Neuron (in vitro differentiated cells): ENCODE results near the gene C17orf50.

Experiments used
- H2AFZ ChIP-seq: one replicate; pipeline ENCODE4 v1.6.1; 2013; ENCODE audit warnings: low read depth, mild to moderate bottlenecking, inconsistent platforms, low read length, moderate library complexity
- H3K27me3 ChIP-seq: one replicate; pipeline ENCODE4 v1.6.1; 2013; ENCODE audit warnings: low read length; ENCODE audit not compliant: insufficient read depth
- H3K36me3 ChIP-seq: one replicate; pipeline ENCODE4 v1.6.1; 2013; ENCODE audit warnings: low read length; ENCODE audit not compliant: insufficient read depth
- H3K4me1 ChIP-seq: one replicate; pipeline ENCODE4 v1.6.1; 2013; ENCODE audit warnings: low read length; ENCODE audit not compliant: insufficient read depth
- H3K4me3 ChIP-seq: 2 replicates; pipeline ENCODE4 v1.5.1; 2013; ENCODE audit warnings: mild to moderate bottlenecking, low read length, moderate library complexity
- H3K9me3 ChIP-seq: one replicate; pipeline ENCODE4 v1.6.1; 2013; ENCODE audit warnings: low read length

The C17orf50 gene

DNA sequence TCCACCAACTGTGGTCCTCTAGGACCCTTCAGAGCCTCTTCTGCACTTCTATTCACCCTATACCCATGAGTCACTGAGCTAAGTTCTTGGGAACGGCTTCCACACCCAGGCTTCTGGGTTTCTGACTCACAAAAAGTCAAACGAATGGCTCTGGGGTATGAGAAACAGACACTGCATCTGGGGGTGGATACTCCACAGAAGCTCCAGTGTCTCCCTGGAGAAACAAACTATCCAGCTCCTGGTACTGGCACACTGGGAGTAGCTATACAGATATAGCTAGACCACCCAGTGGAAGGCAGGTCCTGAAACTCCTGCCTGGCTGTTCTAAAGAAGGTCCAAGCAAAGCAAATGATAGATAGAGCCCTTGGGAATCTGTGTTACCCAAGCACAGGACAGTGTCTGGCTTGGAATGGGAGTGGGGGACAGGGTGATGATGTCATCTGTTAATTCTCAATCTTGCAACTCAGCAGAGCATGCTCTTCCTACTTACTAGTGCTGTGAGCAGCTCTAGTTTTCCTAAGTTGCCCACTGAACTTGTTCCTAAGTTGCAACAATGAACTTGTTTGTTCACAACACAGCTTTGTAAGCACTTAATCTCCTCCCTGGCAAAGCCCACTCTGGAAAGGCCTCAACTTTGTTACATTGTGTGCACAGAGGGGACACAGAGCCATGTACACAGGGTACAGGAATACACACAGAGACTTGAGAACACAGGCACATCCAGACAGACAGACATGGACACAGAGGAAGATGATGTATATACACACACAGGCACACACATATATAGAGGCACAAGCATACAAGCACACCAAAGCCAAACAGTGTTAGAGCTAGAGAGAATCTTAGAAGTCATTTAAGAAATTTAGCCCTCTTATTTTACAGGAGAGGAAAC lies 28.0 kb downstream of the C17orf50 start:
- Histone ChIP-seq H2AFZ (no peak overlapping the region), H3K27me3 (peaks cover 48% of the 10 kb centered on the region), H3K4me1 (no peaks in the 10 kb centered on the region), H3K36me3 (no peaks in the 10 kb centered on the region), H3K9me3 (no peaks in the 10 kb centered on the region), H3K4me3 (no peak overlapping the region)

DNA sequence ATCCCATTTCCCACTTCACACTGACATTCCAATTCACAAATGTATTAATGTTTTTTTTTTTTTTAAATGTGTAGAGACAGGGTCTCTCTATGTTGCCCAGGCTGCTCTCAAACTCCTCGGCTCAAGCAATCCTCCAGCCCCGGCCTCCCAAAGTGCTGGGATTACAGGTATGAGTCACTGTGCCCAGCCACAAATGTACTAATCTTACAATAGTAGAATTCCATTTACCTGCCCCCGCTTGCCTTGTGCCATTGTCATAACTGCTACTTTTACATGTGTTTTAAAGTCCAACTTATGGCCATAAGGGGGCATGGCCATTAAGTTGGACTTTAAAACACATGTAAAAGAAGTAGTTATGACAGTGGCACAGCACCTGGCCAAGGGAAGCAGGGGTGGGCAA lies 30.2 kb downstream of the C17orf50 start:
- Histone ChIP-seq H3K4me3 (no peak overlapping the region), H3K9me3 (no peaks in the 10 kb centered on the region), H3K27me3 (peaks cover 61% of the 10 kb centered on the region), H3K36me3 (no peaks in the 10 kb centered on the region), H3K4me1 (peaks cover 7% of the 10 kb centered on the region), H2AFZ (no peak overlapping the region)

DNA sequence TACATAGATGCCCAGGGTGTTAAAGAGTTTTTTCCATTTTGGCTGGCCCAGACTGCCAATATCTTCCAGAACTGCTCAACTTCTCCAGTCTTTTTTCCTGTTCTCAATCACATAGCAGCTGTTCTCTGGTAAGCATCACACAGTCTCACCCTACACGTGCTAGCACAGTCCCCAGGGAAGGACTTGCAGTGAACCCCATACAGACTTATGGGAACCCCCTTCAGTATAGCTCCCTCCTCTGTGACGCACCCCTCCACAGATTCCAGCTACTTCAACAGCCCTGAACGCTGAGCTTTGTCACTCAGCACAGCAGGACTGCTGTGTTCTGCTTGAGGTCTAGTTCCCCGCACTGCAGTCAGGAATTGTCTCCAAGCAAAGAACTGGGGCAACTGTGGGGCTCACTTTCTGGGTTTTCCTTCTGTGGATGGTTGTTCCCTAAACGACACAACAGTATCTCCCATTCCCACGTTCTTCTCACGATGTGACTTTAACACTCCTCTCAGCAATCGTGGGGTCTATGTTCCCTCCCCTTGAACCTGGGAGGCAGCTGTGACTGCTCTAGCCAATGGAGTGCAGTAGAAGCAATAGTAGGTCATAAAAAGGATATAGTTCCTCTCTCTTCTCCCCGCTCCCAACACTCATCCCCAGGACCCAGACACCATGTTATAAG lies 31.1 kb downstream of the C17orf50 start:
- no peaks in the 10 kb centered on the region for H3K36me3 ChIP-seq
- H3K9me3 ChIP-seq: no peaks in the 10 kb centered on the region
- H2AFZ ChIP-seq: no peak overlapping the region
- peaks cover 7% of the 10 kb centered on the region for H3K4me1 ChIP-seq
- no peak overlapping the region for H3K4me3 ChIP-seq
- peaks cover 71% of the 10 kb centered on the region for H3K27me3 ChIP-seq

DNA sequence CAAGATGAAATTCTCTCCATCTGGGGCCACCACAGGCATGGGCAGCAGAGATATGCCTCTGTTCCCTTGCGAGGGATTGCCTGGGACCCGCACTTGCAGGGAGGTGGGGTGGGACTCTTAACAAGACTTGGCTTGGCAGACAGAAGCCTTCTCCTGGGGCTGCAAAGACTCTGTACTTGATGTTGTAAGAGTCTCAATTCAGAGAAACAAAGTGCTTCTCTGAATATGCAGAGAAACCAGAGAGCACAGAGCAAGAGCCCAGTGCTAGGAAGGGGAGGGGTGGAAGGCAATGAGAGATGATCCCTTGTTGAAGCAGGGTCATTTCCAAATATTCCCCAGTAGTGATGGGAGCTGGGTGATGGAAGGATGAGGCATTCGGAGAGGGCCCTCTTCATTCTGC lies 32.6 kb downstream of the C17orf50 start:
- Histone ChIP-seq H2AFZ (no peak overlapping the region), H3K36me3 (no peaks in the 10 kb centered on the region), H3K4me1 (peaks cover 7% of the 10 kb centered on the region), H3K27me3 (peaks cover 79% of the 10 kb centered on the region), H3K9me3 (no peaks in the 10 kb centered on the region), H3K4me3 (no peak overlapping the region)

DNA sequence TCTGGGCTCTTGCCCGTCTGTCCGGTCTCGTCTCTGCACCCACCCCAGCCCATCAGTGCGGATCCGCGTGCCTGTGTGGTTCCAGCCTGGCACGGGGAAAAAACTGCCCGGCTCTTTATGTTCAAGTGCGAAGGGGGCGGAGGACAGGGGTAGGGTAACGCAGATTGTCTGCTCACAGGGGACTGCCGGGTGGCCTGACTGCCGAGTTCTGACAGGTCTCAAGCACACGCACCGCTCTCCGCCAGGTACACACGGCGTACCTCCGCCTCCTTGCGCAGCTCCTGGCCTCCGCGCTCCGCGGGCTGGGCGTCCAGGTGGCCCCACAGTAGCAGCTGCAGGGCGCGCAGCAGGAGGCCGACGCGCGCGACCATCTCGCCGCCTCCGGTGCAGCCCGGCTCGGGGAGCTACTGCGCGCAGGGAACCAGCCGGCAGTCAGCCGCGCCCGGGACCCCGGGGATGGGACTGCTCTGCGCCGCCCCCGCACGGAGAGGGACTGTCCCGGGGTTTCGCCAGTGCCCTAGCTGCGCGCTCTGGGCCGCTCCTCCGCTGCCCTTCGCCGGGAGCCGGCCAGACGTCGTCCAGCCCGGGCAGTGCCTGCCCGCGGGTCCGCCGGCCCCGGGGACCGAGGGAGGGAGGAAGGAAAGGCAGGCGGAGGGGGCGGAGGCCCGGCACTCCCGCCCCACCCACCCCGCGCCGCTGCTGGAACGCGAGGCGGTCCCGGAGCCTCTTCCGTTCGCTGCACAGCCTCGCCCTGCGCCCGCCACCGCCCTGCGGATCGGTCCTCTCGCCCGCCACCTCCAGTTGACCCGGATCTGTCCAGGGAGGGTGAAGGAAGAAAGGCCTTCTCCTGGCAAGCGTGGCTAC lies 34.6 kb downstream of the C17orf50 start, which contains the start of gene MMP28:
Gene MMP28, minus strand, starts transcription at position 635 of the 864 bp plus-strand sequence. Its CDS starts 264 bp downstream, at position 371.
- Histone ChIP-seq H2AFZ (peak within 1 kb of the TSS; percentile 43), H3K36me3 (no peaks in the 10 kb centered on the region), H3K4me1 (peaks cover 7% of the 10 kb centered on the region), H3K27me3 (peaks cover 79% of the 10 kb centered on the region), H3K9me3 (no peaks in the 10 kb centered on the region), H3K4me3 (peak within 1 kb of the TSS; percentile 31)

DNA sequence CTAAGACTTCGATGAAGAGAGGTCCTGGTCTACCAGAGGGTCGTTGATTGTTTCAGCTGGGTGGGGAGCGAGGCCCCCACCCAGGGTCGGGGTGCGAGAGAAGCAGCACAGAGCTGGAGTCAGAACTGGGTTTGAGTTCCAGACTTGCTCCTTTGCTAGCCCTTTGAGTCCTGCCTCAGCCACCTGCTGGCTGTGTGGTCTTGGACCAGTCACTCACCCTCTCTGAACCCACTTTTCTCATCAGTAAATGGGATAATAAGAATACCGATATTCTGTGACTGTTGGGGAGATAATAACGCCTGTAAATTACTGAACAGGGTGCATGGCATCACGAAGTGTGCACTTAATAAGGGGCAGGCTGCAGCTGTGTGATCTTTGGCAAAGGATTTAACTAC lies 35.2 kb downstream of the C17orf50 start:
- Histone ChIP-seq H3K4me3 (peak overlapping the region; percentile 31), H2AFZ (no peak overlapping the region), H3K9me3 (no peaks in the 10 kb centered on the region), H3K4me1 (peaks cover 7% of the 10 kb centered on the region), H3K36me3 (no peaks in the 10 kb centered on the region), H3K27me3 (peaks cover 79% of the 10 kb centered on the region)

DNA sequence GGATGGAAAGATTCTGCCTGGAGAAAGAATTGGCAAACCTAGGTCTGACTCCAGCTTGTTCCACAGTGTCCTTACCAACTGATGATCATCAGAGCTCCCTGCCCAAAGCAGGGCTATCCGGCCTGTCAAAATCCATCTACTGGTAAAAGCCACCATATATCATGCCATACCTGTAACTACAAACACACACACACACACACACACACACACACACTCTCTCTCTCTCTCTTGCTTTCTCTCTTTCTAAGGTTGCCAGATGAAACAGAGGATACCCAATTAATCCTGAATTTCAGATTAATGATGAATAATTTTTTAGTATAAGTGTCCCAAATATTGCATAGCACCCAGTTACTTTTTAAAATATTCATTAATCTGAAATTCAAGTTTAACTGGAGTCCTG lies 36.3 kb downstream of the C17orf50 start:
- Histone ChIP-seq H3K4me3 (no peak overlapping the region), H3K36me3 (no peaks in the 10 kb centered on the region), H2AFZ (no peak overlapping the region), H3K4me1 (peaks cover 7% of the 10 kb centered on the region), H3K9me3 (no peaks in the 10 kb centered on the region), H3K27me3 (peaks cover 70% of the 10 kb centered on the region)

DNA sequence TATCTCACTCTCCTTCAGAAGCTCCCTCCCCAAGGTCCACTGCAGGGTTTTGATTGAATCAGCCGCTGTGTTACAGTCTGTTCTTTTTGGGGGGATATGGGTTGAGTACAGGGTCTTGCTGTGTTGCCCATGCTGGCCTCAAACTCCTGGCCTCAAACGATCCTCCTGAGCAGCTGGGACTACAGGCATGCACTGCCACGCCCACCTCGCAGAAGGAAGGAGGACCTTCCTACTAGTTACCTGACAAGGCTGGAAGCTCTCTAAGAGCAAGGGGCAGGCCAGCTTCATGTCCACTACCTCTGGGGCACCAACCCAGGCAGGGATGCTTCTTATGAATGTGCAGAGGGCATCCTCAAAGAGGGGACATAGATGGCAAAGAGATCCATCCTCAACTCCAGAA lies 36.7 kb downstream of the C17orf50 start:
- Histone ChIP-seq H3K4me1 (peaks cover 7% of the 10 kb centered on the region), H3K9me3 (no peaks in the 10 kb centered on the region), H2AFZ (no peak overlapping the region), H3K36me3 (no peaks in the 10 kb centered on the region), H3K4me3 (no peak overlapping the region), H3K27me3 (peaks cover 66% of the 10 kb centered on the region)

DNA sequence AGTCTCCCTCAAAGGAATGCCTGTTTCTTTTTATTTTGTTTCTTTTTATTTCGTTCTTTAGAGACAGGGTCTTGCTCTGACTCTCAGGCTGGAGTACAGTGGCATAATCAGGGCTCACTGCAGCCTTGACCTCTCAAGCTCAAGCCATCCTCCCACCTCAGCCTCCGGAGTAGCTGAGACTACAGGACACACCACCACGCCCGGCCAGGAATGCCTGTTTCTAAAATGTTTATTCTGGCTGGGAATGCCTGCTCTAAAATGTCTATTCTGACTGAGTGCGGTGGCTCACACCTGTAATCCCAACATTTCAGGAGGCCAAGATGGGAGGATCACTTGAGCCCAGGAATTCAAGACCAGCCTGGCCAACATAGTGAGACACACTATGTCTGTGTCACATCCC lies 37.2 kb downstream of the C17orf50 start:
- no peaks in the 10 kb centered on the region for H3K9me3 ChIP-seq
- H3K27me3 ChIP-seq: peaks cover 60% of the 10 kb centered on the region
- H2AFZ ChIP-seq: no peak overlapping the region
- H3K4me1 ChIP-seq: peaks cover 7% of the 10 kb centered on the region
- H3K4me3 ChIP-seq: no peak overlapping the region
- no peaks in the 10 kb centered on the region for H3K36me3 ChIP-seq

DNA sequence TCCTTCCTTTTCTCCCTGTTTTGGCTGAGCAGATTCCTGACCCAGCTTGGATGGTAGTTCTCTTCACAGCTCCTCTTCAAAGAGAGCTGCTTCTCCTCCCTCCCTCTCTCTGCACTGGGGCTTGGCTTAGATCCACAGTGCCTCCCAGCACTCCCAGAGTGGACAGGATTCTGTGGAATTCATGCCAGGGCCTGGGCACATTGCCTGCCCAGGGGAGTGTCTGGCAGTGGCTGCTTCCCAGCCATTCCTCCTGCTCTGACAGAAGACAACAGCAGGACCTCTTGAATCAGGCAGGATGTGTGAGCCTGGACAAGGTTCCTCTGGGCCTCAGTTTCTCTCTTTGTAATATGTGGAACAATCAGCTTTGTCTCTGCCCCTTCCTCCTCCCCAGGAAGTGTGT lies 39.3 kb downstream of the C17orf50 start:
- Histone ChIP-seq H3K36me3 (no peaks in the 10 kb centered on the region), H3K4me1 (peaks cover 4% of the 10 kb centered on the region), H3K27me3 (peaks cover 41% of the 10 kb centered on the region), H3K4me3 (no peak overlapping the region), H2AFZ (no peak overlapping the region), H3K9me3 (no peaks in the 10 kb centered on the region)

DNA sequence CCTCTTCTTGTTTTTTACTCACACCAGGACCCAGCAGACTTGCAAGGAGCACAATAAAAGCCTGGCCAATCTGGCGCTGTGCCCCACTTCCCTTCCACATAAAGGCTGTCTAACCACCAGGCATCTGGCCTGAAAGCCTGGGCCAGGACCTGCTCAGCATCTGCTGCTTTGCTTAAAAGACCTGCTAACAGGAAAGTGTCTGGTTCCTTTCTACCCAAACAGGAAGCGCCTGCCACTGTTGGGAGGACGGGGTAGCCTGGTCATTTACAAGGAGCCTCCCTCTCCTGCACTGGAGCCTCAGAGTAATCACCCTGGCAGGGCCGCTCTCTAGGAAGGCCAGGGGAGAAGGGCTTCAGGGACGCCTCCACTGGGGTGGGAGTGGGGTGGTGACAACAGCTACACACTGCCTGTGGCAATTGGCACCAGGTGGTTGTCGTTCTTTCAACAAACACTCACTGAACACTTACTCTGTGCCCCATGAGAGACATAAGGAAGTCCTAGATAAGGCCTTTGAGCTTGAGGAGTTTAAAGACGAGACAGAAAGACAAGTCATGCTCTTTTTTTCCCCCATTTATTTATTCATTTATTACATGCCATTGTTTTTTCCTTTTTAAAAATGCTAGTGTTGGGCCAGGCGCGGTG lies 41.0 kb downstream of the C17orf50 start:
- peaks cover 25% of the 10 kb centered on the region for H3K27me3 ChIP-seq
- no peaks in the 10 kb centered on the region for H3K36me3 ChIP-seq
- H3K4me3 ChIP-seq: no peak overlapping the region
- no peak overlapping the region for H2AFZ ChIP-seq
- H3K4me1 ChIP-seq: peaks cover 7% of the 10 kb centered on the region
- no peaks in the 10 kb centered on the region for H3K9me3 ChIP-seq

DNA sequence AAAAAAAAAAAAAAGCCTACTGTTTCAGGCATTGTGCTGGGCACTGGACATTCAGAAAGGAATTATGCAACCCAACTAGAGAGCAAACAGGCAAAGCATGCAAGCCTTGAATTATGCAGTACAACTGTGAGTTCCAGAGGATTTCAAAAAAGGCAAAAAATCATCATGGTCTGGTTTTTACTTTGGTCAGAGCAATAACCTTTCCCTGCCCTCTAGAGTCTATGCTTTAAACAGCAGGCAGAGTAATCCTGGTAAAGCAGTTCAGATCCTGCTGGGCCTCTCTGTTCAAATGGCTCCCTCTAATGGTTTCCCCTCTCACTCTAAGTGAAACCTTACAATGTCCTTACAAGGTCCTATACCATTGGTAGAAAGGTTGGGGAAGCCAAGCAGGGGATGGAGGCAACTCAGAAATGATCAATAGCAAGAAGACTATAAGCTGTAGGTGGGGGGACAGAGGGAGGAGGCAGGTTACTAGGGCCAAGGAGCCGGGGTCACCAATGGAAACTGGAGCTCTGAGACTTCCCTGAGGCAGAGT lies 44.0 kb downstream of the C17orf50 start:
- Histone ChIP-seq H3K4me1 (peaks cover 14% of the 10 kb centered on the region), H3K36me3 (no peaks in the 10 kb centered on the region), H3K4me3 (no peak overlapping the region), H3K27me3 (no peaks in the 10 kb centered on the region), H2AFZ (no peak overlapping the region), H3K9me3 (no peaks in the 10 kb centered on the region)
